GM19372 (cell line): ENCODE measurements around the gene RPAIN.
A peak's percentile ranks its signal among the peaks of the same experiment; 100 is the strongest.
"Not testable (repeated sequence)": the region's sequence is repeated elsewhere in the genome, so short reads cannot be mapped to it uniquely, and the experiment has no call there.

Source experiments
- ATAC-seq: cut with Tn5 transposase; IDR thresholded peaks from one replicate; pipeline ENCODE4 v1.9.1; 2021; ENCODE audit warnings: mild to moderate bottlenecking, low read depth, moderate library complexity; ENCODE audit not compliant: unreplicated experiment

Gene RPAIN

DNA sequence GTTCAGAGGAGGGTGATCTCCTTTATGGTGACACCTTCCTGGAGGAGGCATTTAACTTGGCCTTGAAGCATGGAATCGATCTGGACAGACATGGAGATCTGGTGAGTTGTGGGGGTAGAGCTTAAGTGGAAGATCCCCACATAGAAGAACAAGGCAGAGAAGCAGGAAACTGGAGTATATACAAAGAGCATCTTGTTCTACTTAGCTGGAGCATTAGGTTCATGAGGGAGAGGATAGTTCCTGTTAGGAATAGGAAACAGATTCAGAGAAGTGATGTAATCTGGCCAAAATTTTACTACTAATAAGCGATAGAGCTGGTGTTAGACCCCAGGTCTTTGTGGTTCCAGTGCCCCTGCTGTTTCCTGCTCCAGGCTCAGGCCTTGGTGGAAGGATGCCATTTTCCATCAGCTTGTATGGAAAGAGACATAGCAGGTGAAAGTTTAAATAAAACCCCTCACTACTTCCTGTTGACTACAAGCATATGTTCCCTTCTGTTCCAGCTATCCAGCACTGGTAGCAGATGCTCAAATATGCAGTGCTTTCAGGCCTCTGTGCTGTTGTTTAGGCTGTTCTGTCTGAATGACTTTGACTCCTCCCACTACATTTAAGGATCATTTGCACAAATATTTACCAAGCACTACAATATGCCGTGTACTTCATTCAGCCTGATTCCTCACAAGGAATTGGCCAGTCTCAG is 9.4 kb downstream of the RPAIN start:
- ATAC-seq: no peak

DNA sequence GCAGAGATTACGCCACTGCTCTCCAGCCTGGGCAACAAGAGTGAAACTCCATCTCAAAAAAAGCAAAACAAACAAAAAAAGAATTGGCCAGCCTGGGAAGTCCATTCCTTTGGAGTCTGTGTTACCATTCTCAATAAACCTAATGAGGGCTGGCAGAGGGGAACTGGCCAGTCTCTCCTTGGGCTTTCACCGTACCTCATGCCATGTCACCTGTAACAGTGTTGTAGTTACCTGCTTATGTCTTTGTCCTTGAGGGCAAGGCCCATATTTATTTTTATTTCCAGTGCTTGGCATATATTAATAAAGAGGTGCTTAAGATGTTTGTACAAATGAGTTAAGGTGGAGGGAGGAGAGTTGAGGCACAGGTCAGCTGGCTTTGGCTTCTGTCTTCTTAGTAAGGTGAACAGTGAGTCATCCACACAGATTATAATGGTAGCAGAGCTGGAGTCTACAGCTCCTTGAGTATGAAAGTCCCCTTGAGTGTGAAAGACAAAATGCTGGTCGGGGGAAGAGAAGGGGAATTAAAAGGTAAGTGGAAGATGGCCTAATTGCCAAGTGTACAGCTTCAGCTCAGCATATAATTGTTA is 10.5 kb downstream of the RPAIN start:
- no peak for ATAC-seq

DNA sequence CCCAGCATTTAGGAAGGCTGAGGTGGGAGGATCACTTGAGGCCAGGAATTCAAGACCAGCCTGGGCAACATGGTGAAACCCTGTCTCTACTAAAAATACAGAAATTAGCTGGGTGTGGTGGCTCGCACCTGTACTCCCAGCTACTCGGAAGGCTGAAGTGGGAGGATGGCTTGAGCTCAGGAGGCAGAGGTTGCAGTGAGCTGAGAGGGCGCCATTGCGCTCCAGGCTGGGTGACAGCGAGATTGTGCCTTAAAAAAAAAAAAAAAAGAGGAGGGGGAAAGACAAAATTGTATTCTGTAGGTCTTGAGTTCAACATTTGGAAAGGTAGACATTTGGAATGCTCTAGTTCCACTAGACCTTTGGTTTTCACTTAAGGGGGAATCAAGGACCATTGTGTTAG is 11.3 kb downstream of the RPAIN start:
- ATAC-seq: not testable (repeated sequence)

DNA sequence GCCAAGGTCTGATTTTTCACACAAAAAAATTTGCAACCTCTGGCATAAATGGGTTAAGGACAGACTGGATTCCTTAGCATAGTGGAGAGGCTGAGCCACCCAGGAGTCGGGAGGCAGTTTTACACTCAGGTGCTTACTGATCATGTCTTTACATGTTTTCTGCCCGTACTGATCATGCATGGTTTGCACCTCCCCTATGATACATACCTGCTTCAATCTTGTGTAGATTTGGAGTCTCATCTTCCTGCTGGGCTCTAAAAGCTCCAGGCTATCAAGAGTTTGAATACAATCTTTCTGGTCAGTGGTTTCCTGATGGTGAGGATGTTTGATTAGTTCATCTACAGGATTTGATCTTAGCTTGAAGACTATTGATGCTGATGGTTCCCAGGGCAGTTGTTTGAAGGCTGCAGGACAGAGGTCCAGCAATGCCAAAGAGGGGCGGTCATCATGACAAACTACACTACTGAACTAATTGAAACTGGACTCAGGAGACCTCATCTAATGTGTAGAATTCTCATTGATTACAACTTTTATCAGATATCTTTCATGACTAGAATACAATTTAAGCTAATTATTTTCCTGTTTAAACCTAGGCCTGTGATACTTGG is 12.1 kb downstream of the RPAIN start:
- ATAC-seq: no peak

DNA sequence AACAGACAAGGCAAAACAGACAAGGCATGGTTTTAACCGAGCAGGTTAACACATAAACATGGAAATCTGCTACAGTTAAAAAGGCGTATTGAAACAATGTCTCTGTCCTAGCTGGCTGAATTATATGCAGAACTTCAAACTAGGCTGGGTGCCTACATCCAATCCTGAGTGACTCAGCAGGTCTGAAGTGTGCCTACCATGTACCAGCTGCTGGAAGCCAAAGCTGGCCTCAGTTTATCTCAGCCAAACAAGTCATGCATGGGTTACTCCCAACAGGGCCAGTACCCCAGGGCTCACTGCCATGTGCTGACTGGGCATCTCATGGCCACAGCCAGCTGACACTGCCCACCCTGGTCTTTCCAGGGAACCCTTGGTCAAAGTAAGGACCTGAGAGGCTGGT is 15.0 kb downstream of the RPAIN start:
- no peak for ATAC-seq

DNA sequence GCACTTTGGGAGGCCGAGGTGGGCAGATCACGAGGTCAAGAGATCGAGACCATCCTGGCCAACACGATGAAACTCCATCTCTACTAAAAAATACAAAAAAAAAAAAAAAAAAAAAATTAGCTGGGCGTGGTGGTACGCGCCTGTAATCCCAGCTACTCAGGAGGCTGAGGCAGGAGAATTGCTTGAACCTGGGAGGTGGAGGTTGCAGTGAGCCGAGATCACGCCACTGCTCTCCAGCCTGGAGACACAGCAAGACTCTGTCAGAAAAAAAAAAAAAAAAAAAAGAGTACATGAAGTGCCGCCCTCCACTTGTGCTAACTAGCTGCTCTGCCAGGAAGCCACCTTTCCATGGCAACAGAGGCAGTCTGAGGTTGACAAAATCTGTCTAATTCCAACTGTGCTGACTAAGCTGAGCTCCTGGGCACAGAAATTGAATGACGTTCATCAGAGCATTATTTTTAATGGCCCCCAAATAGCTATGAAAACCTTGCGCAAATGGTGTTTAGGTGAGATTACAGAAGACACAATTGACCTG is 15.9 kb downstream of the RPAIN start:
- ATAC-seq: not testable (repeated sequence)

DNA sequence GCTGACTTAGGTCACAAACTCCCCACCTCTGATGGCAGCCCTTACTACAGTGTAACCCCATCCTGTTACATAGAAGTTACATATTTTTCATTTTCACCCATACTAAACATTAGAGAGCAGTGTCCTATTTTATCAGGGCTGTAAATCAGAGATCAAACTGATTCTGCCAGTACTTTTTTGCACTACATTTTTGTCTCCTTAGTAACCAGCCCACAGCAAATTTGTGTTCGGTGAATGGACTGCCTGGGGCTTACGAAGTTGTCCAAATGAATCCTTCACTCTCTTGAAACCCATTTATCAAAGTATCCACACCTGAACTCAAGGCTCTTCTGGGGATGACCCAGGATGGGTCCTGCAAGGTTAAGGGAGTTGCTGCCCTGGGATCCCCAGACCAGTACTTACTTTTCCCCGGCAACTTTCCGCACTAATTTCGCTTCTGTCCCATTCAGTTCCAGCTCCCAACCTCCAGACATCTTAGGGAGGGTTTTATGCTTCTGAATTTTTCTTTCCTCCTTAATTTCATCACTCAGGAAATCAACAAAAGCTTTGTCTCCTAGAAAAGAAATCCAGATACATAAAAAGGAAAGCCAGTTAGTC is 17.8 kb downstream of the RPAIN start:
- ATAC-seq: no peak

DNA sequence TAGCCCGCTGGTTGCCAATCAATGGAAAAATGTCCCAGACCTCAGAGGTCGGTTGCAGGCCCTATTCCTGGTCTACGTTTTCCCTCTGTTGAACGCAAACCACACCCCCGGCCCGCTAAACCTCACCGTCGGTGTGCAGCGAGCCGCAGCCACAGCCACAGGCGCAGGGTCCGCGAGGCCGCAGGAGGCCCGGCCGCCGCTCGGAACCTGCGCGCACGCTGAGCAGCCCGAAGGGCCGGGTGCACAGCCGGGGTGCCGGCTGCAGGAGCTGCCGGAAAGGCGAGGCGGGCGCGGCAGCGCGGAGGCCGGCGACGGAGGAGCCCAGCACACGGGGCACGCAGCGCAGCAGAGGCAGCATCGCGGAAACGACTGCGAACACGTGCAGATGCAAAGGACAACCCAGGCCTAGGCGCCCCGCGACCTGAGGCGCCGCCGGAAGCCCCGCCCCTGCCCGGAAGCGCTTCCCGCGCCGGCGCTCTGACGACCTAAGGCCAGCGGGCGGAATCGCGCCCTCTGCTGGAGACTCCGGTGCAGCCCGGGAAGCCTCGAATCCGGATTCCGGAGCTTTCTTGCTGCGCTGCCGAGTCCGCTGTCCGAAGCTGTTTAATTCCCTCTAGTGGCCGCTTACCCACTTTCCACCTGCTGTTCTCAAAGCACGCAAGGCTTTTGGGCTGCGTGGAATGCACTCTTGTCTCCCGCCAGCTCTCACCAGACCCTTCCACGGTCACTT is 18.9 kb downstream of the RPAIN start, which contains the start of gene C1QBP:
Gene C1QBP (minus strand): TSS at position 440 of the 730 bp plus-strand sequence. CDS start 82 bp downstream, at position 358.
- peak; percentile 81 for ATAC-seq

DNA sequence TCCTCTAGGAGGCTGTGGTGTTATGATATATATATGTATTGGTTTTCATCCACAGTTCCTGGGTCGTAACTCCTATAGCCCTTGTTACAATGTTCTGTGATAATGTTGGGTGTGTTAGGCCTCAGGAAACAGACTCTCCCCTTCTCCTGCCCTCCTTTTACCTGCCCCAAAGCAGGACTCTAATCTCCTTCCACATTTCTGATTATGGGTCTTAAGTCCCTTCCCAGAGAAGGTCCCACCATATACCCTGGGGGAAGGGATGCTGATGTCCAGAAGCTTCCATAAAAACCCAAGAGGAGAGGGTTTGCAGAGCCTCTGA is 19.4 kb downstream of the RPAIN start:
- no peak for ATAC-seq

DNA sequence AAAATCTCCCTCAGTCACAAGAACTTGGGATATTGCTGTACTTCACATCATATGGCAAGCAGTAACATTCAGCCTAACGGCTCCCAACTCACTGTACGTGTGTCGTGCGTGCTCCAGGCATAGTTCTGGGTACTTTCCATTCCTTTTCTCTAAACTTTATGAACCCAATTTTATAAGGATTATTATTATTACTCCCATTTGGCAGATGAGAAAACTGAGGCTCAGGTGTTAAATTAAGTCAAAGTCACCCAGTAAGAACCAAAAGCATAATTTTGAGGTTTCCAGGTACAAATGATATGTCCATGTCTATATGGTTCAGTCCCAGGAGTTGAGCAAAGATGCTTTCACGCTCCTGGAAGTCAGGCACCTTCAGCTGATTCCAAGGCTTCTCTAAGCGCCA is 23.7 kb downstream of the RPAIN start:
- ATAC-seq: no peak

DNA sequence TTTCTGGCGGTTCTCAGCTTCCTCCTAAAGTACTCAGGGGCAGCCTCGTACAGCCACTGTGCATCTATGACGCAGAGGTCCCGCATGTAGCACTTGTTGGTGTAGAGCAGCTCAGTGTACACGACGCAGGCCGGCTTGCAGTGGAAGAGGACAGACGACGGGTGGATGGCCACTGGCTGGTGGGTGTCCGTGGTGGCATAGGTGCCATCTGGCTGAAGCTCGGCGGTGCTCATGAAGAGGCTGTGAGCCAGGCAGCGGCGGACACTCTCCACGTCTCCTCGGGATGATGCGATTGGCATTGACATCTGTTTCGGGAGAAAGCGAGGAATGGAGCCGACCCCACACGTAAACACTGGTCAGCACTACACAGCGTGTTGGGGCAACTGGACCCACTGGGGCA is 24.2 kb downstream of the RPAIN start:
- ATAC-seq: no peak

DNA sequence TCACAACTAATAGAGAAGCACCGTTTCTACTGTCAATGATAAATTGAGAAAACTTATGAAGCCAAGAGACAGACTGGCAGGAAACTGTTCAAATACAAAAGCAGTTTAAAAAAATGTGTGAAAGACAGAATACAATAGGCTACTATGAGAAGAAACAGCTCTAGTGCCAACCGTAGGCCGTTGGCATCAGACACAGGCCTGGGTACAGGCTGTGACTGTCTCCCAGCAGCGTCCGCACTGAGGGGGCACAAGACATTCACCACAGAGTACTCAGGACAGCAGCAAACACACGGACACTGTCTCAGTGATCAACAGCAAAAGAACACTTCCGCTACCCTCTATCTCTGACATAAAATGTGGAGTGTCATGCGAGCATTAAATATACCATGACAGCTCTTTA is 26.8 kb downstream of the RPAIN start:
- no peak for ATAC-seq

DNA sequence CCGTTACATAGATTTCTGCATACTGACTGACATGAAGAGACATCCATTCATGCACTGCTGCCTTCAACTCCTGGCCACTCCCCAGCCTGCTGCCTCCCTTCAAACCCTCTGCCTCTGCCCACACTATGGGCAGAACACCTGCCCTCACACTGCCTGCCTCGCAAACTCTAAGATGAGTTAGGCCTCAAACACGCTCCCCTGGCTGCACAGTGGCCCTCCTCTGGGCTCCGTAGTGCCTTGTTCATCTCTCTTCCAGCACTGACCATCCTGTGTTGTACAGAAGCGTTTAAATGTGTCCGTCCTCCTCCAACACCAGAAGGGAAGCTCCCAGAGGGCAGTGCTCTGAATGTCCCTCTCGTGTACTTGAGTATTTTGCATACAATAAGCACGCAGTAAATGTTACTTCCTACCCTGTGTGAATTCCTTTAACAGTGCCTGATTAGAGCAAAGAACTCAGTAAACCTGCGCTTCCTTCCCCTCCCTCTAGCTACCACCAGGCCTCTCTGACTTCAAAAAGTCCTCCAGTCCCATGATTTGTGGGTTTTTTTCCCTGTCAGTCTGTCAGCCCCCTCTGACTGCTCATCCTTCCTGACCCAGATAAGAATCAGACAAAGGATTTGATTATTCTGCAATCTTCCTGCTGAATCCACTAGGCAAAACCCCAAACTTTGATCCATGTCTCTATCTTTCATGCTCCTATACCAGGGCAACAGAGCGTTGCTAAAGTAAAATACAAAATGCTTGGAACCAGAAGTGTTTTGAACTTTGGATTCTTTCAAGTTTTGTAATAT is 44.9 kb downstream of the RPAIN start:
- no peak for ATAC-seq

DNA sequence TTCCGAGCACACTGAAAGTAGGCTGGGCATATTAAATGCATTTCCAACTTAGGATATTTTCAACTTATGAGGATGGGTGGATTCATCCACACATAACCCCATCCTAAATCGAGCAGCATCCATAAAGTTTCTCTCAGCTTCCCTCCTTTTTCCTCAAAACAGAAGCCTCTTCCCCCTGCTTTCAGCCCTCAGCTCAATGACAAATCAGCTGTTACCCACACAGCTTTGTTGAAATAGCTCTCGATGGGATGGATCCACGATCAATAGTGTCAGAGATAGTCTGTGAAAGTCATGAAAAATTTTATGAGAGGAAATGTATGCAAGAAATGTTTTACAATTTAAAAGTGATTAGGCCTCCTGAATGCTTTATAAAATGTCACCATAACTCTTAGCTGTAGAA is 46.3 kb downstream of the RPAIN start:
- no peak for ATAC-seq

DNA sequence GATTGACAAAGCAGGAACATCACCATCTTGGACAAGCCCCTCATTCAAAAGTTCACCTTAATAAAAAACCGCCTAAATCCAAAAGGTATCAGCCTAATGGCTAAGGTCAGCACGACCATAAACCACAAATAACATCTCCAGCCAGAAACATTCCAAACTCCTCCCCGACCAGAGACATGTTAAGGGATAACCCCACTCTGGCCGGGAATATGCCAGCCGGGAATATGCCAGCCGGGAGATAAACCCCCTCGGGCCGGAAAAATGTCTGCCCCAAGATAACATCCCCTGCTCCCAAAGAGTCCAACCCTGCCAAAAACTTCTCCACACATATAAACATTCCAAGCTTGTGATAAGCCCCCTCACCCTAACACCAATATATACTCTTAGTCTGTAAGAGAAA is 47.4 kb downstream of the RPAIN start:
- ATAC-seq: no peak

DNA sequence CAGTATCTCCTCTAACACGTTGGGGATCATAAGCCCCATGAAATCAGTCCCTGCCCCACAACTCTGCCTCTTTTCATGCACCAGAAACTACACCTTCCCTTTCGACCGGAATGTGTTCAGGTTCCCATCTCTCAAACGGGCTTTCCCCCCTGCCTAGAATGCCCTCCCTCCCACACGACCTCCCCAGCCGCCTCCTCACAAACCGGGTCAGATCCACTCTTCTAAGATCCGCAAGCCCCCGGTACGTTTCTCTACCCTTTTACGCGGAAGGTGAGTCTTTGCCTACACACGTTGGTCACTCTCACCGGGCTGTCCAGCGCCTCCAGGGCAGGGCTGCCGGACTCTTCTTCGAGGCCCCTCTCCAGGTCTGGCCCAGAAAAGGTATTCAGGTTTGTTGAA is 48.1 kb downstream of the RPAIN start:
- ATAC-seq: no peak

DNA sequence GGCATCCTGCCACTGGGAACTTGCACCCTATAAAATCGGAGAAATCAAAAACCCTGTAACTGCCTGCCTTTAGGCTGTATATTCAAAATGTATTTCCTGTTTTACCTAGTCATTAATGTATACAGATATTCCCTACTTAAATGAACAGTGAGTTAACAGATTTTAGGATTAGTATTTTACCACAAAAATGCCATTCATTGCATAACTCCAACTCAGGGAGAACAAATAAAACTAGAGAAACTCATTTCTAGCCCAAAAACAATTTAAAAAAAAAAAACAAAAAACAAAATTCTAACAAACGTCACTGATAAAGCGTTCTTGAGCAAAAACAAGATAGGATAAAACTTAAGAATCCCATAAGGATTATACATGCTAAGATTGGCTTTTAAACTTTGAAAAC is 52.5 kb downstream of the RPAIN start:
- ATAC-seq: no peak

DNA sequence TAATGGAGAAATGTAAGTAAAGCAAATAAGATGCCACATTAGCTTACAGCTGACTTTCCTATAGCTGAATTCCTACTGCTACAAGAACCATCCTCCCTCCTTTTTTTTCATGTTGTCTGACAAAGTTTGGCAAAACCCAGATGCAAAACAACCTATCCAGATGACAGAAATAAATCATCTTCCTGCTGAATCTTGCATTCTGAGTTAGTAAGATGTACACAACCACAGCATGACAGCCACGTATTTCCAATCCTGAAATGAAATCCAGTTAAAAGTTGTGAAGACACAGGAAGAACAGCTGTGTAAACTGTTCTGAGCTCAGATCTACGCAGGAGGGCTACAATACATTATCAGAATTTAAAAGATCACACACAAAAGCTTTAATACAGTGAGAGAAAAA is 53.9 kb downstream of the RPAIN start:
- no peak for ATAC-seq

DNA sequence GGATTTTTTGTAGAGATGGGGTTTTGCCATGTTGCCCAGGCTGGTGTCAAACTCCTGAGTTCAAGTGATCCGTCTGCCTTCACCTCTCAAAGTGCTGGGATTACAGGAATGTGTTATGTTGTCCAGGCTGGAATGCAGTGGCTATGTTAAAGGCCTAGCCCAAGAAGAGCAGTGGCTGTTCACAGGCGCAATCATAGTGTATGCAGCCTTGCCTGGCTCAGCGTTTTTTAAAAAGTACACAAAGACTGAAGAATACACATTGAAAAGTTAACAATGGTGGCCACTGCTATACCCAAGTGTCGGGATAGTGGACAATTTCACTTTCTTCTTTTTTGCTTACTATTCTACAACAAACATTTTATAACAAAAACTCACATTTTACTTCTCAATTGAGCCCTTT is 59.0 kb downstream of the RPAIN start:
- ATAC-seq: no peak

DNA sequence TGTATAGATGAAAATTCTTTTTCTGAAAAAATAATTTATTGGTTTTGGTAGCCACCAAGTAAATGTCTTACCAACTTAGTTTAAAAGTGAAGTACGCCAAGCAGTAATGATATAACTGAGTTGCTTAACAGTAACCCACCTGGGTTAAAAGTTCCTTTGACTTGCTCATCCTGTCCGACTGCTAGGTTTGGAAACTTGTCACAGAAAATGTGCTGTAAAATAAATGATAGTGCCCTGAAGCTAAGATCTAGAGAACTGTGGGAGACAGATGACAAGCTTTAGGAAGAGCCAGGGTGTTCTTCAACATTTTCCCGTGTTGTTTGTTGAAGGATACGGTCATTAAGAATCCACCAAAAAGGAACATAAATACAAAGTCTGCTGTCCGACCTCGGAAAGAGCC is 61.0 kb downstream of the RPAIN start:
- ATAC-seq: no peak
